ENCODE measurements around the gene LEMD1.

DNA sequence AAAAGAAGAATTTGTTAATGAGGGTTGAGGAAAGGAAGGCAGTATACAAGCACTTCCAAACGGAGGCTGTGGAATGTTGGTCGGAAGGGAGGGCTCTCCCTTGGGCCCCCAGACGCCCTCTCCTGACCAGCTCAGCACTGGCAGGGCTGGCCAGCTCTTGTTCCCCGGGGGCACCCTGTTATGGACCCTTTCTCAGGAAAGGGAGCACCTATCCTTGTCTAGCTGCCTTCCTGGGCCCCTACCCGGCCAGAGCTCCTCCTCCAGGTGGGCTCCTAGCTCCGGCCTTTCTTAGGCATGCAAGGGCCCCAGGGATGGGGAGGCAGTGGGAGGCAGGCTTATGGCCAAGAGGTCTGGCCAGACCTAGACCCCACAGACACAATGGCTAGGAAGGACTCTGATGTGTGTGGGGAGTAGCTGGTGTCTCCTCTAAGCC, 33.1 kb upstream of the LEMD1 start:
- TF ChIP-seq, protein P1, sequence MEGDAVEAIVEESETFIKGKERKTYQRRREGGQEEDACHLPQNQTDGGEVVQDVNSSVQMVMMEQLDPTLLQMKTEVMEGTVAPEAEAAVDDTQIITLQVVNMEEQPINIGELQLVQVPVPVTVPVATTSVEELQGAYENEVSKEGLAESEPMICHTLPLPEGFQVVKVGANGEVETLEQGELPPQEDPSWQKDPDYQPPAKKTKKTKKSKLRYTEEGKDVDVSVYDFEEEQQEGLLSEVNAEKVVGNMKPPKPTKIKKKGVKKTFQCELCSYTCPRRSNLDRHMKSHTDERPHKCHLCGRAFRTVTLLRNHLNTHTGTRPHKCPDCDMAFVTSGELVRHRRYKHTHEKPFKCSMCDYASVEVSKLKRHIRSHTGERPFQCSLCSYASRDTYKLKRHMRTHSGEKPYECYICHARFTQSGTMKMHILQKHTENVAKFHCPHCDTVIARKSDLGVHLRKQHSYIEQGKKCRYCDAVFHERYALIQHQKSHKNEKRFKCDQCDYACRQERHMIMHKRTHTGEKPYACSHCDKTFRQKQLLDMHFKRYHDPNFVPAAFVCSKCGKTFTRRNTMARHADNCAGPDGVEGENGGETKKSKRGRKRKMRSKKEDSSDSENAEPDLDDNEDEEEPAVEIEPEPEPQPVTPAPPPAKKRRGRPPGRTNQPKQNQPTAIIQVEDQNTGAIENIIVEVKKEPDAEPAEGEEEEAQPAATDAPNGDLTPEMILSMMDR (IDR thresholded peaks at IDR 0.05 in 8 of 11, conservative IDR thresholded peaks at IDR 0.05 in 3 of 11) = no peak
- TF ChIP-seq POLR2A (IDR thresholded peaks at IDR 0.05) = no peak

Data from spleen (tissue), 7 donors.